HG02623 (cell line): ENCODE results near the gene GPR137B.
"Not testable (repeated sequence)": the region's sequence is repeated elsewhere in the genome, so short reads cannot be mapped to it uniquely, and the experiment has no call there.

Experiments used
- ATAC-seq: cut with Tn5 transposase; IDR thresholded peaks from one replicate; pipeline ENCODE4 v1.9.1; 2021; ENCODE audit warnings: moderate library complexity; ENCODE audit not compliant: unreplicated experiment

GPR137B gene

DNA sequence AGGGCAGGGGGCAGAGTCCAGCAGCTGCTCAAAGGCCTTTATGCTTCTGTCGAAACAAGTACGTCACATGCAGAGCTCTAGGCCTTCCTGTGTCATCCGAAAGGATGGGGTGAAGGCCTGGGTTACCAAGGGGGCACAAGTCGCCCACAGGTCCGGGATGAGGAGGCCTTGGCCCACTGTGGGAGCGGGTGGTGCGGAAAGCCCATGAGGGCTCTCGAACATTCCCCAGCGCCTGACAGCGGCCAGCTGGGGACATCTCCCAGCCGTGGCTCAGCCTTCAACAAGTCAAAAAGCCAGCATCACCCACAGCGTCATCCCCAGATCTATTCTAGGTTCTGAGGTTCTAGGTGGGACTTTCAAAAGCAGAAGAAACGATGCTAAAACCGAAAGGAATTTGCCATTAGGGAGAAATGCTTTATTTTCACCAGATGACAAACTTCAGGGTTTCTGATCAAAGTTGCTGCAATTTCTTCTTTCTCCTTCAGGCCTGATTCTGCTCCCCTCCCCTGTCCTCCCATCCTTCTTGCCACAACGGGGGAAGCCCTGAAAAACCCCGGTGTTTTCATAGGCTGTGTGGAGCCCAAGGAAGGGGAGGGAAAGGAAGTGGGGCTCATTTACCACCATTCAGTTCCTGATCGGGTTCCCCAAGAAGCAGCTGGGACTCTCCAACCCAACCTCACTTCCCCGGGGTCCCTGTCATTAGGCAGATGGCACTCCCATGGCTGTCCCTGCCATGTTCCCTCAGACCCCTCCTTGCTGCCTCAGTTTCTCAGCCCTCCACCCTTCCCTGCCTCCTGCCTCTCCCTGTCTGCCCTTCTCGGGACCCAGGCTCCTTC lies 17.6 kb downstream of the GPR137B start:
- ATAC-seq, result peak; percentile 45

DNA sequence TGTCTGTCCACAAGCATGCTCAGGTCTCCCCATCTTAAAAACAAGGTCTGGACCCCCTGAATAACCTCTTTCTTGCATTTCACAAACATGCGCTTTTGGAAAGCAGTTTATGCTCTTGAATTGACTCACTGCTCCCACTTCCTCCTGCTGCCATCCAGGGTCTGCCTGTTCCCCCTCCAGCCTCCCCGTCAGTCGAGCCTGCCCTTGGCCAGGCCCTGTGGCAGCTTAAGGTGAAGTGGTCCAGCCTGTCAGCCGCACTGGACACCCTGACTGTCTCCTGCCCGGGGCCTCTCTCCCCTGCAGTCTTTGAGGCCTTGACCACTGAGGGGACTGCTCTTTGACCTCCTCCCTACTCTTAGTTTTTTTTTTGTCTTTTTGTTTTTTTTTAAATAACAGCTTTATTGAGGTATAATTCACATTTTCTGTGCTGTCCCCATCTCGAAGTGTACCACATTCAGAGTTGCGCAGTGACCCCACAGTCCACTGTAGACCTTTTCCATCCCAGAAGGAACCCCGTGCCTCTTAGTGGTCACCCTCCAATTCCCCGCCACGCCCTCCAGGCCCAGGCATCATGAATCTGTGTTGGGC lies 18.3 kb downstream of the GPR137B start:
- no peak for ATAC-seq

DNA sequence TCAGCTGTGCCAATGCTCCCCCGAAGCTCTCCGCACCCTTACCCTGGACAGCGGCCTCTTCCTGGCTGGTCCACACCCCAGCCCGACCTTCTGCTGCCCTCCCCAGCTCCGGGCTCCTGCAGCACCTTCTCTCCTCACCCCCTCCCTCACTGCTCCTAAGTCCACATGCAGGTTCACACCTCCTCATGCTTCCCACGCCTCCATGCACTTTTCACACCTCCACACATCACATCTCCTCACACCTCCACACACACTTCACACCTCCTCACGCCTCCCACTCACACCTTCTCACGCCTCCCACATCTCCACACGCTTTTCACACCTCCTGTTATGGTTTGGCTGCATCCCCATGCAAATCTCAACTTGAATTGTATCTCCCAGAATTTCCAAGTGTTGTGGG lies 18.9 kb downstream of the GPR137B start:
- no peak for ATAC-seq

DNA sequence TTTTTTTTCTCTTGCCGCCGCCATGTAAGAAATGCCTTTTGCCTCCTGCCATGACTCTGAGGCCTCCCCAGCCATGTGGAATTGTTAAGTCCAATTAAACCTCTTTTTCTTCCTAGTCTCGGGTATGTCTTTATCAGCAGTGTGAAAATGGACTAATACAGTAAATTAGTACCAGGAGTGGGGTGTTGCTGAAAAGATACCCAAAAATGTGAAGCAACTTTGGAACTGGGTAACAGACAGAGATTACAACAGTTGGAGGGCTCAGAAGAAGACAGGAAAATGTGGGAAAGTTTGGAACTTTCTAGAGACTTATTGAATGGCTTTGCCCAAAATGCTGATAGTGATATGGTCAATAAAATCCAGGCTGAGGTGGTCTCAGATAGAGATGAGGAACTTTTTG lies 19.4 kb downstream of the GPR137B start:
- ATAC-seq, result not testable (repeated sequence)

DNA sequence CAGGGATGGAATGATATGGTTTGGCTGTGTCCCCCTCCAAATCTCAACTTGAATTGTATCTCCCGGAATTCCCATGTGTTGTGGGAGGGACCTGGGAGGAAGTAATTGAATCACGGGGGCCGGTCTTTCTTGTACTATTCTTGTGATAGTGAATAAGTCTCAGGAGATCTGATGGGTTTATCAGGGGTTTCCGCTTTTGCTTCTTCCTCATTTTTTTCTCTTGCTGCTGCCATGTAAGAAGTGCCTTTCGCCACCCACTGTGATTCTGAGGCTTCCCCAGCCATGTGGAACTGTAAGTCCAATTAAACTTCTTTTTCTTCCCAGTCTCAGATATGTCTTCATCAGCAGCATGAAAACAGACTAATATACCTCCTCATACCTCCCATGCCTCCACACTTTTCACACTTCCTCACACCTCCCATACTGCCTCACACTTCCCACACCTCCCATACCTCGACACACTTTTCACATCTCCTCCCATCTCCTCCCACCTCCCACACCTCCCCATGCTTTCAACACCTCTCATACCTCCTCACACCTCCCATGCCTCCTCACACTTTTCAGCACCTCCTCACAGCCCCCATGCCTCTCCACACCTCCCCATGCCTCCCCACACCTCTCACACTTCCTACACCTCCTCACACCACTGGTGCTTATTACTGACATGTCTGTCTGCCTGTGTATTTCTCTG lies 21.3 kb downstream of the GPR137B start:
- ATAC-seq, result no peak

DNA sequence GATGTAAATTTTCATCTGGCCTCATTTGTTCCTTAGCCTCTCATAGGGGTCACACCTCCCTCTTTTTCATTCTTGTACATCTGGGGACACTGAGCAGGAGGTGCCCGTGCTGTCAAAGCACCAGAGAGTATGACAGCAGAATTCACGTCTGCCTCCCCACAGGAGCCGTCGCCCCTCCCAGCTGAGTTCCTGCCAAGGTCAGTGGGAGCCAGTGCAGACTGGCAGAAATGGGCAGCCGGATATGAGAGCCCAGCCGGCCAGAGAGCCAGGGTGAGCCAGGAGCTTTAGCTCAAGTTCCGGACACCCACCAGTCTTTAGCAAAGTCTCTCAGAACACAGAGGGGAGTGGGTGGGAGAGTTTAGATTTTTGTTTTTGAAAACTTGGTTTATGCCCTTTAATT lies 21.9 kb downstream of the GPR137B start:
- ATAC-seq, result no peak

DNA sequence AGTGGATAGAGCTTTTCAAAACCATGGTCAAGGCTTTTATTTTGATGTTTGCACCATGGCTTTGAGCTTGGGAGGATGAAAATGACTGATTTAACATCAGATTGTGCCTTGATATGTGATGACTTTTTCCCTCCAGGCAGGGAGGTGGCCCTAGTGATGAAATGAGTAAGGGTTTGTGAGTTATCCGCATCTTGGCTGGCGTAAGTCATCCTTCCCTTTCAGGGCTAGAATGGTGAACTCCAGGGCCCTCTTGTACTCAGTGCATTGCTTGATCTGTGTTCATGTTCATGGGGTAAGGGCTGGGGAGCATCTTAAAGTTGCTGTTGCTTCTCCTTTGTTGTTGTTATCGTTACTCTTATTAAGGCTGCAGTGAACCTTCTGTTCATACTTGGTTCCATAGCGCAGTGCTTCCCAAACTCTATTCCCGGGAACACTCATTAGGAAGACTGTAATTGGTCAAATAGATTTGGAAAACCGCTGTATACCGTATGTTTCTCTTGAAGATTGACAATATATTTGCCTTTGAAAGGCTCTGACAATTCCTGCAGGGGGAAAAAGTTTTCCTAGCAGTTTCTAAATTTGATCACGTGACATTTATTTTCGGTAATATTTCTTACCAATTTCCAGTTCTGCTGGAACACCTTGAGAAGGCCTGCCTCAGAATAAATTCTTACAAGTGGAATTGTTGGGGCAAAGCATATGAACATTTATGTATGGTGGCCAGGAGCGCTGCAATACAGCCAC lies 23.1 kb downstream of the GPR137B start:
- ATAC-seq, result no peak

DNA sequence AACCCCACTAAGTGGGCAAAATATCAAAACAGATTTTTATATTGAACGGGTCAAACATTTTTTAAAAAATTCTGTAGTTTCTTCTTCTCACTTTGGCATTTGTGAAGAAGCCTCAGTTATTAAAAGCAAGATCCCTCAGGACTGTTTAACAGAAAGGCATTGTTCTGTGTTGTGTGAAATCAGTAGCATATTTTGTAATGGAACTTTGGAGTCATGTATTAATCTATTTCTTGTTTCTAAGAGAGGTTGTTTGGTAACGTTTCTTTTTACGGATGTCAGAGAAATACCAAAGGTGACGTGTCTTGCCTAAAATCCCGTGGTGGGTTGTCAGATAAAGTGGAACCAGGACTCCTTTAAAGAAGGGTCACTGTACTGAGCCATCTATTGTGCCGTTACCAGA lies 23.7 kb downstream of the GPR137B start:
- no peak for ATAC-seq

DNA sequence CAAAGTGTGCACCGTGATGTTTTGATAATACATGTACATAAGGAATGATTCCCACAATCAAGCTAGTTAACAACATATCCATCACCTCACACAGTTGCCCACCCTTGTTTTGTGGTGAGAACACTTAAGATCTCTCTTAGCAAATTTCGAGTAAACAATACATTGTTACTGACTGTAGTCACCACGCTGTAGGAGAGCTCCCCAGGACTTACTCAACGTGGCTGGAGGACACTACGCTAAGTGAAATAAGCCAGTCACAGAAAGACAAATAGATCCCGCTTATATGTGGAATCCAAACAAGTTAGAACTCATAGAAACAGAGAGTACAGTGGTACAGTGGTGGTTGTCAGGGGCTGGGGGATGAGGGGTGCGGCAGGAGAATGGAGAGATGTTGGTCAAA lies 24.8 kb downstream of the GPR137B start:
- ATAC-seq, result no peak

DNA sequence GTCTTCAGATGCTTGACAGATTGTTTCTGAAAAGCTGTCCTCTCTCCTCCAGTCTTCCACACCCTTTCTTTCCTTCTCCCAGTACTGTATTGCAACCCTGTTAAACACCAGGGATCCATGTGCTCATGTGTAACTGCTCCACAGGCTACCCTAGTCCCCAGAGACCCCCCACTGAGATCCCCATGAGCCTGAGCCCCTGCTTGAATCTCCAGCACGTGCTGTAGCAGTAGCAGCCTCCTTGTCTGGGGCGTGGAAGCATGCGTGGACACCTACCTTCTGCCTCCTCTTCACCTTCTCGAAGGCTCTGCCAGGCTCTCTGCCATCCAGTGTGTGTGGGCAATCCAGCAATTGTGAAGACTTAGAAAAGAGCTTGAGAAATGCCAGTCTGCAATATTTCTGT lies 25.2 kb downstream of the GPR137B start:
- no peak for ATAC-seq

DNA sequence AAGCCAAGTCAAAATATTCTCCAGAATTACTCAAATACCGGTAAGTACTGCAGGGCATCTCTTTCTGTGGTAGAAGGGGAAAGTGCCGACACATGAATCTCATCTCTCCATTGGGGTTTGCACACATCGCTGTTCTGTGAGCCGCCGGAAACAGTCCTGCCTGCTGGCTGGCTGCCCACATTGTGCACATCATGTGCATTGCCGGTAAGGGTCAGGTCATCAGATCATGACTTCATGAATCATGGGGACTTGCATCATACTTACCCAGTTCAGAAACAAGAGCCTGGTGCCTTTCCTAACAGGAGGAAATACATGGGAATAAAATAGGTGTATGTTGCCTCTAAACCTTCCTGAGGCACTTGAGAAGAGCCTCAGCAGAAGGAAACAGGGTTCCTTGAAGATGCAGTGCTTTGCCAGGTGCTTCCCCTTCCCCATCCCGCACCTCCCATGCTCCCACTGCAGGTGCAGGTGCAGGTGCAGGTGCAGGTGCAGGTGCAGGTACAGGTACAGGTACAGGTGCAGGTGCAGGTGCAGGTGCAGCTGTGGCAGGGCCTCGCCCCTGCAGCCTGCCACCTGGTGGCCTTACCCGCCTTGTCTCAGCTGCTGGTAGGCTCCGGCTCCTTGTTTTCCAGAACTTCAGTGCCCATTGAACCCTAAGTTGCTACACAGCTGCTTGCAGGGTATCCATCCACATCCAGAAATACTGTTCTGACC lies 26.5 kb downstream of the GPR137B start:
- ATAC-seq, result no peak

DNA sequence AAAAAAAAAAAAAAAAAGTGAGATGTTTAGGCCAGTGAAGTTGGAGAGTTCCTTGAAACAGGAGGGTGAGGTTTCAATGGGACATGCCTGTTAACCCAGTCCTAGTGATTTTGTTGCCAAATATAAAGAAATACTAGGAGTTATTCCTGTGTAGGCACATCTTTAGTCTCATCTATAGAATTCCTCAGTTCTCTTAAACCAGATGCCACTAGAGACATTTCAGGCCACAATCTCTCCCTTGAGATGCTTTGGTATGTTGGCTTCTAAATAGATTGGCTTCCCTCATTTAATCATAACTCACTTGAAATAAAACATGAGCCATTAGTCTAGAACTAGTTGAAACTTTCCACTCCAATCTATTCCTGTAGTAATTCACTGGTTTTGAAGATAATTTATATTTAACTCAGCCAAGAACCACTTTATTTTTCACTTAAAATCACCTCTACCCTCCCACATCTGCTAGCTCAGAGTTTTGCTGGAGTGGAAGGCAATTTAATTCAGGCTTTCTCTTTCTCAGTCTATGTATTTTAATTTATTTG lies 29.8 kb downstream of the GPR137B start:
- no peak for ATAC-seq

DNA sequence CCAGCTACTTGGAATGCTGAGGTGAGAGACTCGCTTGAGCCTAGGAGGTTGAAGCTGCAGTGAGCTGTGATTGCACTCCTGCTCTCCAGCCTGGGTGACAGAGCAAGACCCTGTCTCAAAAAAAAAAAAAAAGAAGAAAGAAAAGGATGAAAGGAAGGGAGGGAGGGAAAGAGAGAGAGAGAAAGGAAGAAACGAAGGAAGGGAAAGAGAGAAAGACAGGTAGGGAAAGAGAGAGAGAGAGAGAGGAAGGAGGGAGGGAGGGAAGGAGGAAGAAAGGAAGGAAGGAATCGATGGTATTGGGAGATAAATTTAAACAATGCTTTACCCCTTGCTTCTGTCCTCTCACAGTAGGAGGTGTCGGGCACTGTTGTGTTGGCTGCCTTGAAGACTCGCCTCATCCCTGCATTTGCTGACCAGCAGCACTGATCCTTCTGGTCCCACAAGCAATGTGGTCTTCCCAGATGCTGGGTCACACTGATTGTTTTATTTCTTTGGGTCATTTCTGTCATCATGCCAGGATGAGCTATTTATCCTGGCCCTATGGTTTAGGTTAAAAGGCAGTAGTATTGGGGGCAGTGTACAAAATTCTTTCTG lies 30.9 kb downstream of the GPR137B start:
- no peak for ATAC-seq

DNA sequence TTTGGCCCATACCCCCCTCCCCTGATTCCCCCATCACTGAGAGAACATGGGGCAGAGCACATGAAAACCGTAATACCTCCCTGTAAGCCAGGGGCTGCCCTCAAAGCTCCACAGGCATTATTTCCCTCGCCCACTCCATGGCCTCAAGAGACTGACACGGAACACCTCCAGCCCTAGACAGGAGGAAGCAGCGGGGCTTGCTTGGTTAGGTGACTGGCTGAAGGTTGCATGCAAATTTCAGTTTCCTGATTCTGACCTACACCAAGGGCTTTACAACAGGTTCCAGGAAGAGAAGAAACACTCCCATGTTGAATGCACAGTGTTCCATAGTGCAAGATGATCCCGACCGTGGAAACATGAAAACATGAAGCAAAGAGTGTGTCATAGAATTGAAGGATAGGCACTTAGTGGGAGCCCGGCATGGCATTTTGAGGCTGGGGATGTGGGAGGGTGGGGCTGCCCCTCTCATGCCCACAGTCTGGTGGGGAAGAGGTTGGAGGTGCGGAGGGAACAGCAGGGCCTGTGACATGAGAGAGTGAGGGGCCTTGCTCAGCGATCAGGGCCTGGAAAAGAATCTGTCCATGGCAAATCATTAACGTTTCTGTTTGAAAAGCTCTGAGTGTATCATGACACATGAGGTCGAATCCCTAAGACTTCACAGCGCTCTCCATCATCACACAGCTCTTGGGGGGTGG lies 33.5 kb downstream of the GPR137B start:
- peak; percentile 77 for ATAC-seq

DNA sequence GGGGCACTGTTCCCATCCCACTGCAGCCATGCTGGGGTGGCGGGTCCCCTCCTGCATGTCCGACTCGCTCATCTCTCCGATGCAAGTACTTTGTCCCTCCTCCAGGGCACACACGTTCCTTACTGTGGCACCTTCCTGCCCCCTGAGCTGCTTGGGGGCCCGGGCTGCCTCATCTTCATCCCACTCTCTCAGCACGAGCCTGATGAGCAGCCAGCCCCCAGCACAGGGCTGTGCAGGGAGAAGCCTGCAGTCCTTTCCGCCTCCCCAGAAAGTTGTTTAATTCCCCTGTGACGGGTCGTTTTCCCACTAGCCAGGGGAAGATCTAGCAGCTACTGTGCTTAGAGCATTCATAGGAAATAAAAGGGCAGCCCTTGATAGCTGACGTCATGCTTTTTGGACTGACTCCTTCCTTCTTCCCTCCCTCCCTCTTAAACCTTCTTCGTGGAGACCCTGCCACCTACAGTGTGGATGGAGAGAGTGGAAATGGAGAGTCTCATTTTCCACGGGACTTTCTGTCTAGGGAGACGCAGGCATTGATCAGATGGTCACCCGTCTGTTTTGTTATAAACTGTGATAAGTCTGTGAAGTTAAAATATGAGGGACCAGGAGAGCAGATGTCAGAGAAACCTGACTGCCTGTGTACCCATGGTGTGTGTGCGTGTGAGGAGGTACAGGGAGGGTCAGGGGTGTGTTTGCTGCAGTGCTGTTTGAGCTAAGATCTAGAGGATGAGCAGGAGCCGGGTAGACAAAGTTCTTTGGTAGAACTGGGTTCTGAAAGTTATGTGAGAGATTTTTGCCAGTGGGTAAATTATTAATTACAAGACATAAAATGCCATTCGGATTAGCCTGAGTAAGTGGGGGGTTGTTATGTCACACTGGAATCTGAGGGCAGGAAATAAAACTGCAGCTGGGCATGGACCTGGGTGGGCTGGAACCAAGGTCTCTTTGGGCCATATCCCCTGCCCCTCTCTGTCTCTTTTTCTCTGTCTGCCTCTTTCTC lies 34.3 kb downstream of the GPR137B start:
- no peak for ATAC-seq

DNA sequence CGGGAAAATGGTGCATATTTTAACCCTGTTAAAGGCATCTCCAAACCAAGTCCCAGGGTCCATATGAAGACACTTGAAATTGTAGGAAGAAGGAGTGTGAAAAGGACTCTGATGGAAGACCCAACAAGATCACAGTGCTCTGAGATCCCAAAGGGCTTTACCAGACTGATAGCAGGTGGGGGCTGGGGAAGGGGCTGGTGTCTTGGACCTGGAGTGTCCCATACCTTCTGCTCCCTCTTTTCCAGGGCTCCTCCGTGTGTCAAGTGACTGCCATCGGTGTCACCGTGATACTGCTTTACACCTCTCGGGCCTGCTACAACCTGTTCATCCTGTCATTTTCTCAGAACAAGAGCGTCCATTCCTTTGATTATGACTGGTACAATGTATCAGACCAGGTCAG lies 37.3 kb downstream of the GPR137B start:
- no peak for ATAC-seq

DNA sequence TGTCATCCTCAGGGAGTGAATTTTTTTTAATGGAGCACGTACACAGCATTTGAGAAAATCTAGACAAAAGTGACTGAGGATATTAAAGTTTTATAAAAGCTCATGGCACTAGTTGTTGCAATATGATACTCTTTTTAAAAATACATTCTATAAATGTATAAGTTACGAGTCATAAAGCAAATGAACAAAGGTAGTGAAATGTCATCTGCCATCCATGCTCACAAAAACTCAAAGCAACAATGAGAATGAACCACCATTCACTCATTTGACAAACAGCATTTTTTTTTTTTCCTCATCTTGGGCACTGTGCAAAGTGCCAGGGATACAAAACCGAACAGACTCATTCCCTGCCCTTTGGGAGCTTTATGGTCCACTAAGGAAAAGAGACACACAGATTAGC lies 38.7 kb downstream of the GPR137B start:
- ATAC-seq, result no peak

DNA sequence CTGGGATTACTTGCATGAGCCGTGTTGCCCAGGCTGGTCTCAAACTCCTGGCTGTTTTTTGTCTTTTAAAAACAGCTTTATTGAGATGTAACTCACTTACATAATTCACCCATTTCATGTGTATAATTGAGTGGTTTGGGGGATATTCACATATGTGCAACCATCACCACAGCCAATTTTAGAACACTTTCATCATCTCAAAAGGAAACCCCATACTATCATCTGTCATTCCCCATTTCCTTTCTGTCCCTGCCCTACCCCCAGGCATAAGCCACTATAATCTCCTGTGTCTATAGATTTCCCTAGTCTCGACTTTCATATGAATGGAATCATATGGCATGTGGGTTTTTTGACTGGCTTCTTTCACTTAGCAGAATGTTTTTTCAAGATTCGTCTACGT lies 43.3 kb downstream of the GPR137B start:
- no peak for ATAC-seq
